LNCAP (cell line): ENCODE results near the gene NFIB.

Experiments
- TF ChIP-seq, protein P1 (sequence below): fragments of 450-650 bp; IDR thresholded peaks from 2 replicates; pipeline ENCODE4 v1.5.1; 2017; ENCODE audit warnings: mild to moderate bottlenecking

The NFIB gene

DNA sequence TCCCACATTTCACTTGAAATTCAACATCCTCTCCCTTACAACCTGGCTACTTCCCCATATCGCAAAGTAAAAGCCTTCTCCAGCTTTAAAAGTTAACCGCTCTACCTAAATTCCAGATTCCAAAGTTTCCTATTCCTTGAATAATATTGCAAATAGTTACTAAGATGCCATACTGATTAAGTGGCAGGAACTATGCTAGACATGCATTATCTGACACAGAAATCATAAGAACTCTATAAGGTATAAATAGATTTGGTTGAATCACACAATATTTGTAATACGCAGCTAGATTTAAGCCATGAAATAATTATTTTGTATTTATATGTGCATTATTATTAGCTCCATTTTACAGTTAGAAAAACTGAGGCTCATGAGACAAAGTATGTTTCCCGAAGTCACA lies 92.8 kb downstream of the NFIB start:
- TF ChIP-seq, protein P1, sequence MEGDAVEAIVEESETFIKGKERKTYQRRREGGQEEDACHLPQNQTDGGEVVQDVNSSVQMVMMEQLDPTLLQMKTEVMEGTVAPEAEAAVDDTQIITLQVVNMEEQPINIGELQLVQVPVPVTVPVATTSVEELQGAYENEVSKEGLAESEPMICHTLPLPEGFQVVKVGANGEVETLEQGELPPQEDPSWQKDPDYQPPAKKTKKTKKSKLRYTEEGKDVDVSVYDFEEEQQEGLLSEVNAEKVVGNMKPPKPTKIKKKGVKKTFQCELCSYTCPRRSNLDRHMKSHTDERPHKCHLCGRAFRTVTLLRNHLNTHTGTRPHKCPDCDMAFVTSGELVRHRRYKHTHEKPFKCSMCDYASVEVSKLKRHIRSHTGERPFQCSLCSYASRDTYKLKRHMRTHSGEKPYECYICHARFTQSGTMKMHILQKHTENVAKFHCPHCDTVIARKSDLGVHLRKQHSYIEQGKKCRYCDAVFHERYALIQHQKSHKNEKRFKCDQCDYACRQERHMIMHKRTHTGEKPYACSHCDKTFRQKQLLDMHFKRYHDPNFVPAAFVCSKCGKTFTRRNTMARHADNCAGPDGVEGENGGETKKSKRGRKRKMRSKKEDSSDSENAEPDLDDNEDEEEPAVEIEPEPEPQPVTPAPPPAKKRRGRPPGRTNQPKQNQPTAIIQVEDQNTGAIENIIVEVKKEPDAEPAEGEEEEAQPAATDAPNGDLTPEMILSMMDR: no peak

- TF ChIP-seq, protein P1: no peak
Measured at GRCh38 chr9:14220256-14220655, 93.7 kb downstream of the NFIB start.

DNA sequence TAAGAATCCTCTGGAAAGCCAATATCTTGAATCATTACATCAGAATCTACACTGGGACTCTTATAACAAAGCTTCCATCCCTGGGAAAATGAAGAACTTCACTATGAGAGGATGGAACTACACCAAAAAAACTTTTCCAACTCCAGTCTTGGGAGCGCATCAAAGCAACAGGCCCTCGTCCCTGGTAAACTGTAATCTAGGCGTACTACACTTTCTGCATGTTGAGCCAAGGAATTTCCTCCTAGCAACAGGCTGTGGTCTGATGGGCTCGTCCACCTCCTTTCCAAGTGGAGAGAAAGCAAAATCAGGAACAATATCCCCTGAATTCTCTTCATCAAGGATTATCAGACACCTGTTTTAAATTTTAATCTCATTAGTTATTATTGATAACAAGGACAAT lies 94.1 kb downstream of the NFIB start:
- TF ChIP-seq, protein P1: no peak

GRCh38 chr9:14218253-14218652 lies 95.7 kb downstream of the NFIB start:
- TF ChIP-seq, protein P1: no peak

DNA sequence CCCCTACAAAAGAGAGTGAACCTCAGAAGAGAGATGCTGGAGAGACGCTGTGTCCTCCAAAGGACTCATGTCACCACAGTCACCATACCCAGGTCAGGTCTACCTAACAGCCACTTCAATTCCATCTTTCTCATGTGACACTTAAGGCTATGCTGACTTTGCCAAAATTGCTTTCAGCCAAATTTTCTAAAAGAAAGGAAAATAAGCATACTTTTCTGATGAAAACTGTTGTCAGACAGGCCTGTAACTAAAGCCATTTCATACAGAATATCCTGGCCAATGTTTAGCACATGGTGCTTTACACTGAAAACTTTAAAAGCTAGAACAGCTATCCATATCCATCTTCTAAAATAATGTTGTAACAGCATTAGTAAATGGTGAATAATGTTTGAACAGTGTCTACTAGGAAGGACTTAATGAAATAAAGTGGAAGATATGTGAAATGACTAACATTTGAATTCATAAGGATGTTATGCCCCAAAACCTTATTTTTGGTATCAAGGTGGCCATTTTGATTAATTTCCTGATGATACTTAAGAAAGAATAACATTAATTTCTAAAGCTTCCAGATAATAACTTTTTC lies 97.2 kb downstream of the NFIB start:
- TF ChIP-seq, protein P1: no peak

GRCh38 chr9:14215614-14216013 lies 98.3 kb downstream of the NFIB start:
- TF ChIP-seq, protein P1: no peak

DNA sequence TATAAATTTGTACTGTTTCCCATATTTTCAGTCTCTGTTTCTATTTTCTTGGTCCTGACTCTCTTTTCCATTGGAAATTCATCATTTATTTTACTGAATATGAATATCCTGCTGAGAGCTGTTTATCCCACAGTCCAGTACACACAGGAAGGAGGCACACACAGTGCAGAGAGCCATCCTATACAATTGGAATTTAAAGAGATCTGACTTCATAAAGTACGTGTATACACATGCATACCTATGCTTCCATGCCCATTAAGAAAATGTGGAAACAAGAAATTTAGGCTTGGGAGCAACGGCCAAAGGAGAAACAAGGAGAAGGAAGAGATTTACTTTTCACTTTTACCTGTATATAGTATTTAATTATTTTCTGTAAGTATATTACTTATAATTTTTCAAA lies 99.2 kb downstream of the NFIB start:
- TF ChIP-seq, protein P1: no peak
